Osteocyte (in vitro differentiated cells): Measurements from ENCODE around the gene RAMP1. TPM values are rescaled to one million over a fixed set of nuclear protein-coding genes. Genes with fewer than 3 reads are reported as not detected.

Source experiments
- DNase-seq: peaks from one replicate; pipeline ENCODE4 v3.0.0; 2021; ENCODE audit warnings: mixed read lengths; ENCODE audit not compliant: unreplicated experiment; ENCODE audit errors: extremely low spot score
- H3K27ac Mint-ChIP-seq: one replicate; pipeline ENCODE4 v1.8.0; 2021; ENCODE audit warnings: mild to moderate bottlenecking, mixed read lengths; ENCODE audit not compliant: unreplicated experiment
- H3K27me3 Mint-ChIP-seq: one replicate; pipeline ENCODE4 v1.8.0; 2021; ENCODE audit warnings: mixed read lengths; ENCODE audit not compliant: unreplicated experiment
- H3K36me3 Mint-ChIP-seq: one replicate; pipeline ENCODE4 v1.8.0; 2021; ENCODE audit warnings: mixed read lengths; ENCODE audit not compliant: unreplicated experiment
- H3K4me1 Mint-ChIP-seq: one replicate; pipeline ENCODE4 v1.8.0; 2021; ENCODE audit warnings: mixed read lengths; ENCODE audit not compliant: unreplicated experiment
- H3K4me3 Mint-ChIP-seq: one replicate; pipeline ENCODE4 v1.8.0; 2021; ENCODE audit warnings: mild to moderate bottlenecking, moderate library complexity, mixed read lengths; ENCODE audit not compliant: unreplicated experiment
- H3K9me3 Mint-ChIP-seq: one replicate; pipeline ENCODE4 v1.8.0; 2021; ENCODE audit warnings: mixed read lengths; ENCODE audit not compliant: unreplicated experiment
- CTCF ChIP-seq: fragments of 200-600 bp; sonication (generic); IDR thresholded peaks from 2 replicates; pipeline ENCODE4 v1.5.0; 2021; ENCODE audit warnings: antibody characterized with exemption, mild to moderate bottlenecking, moderate library complexity
- total RNA-seq: library from RNA; stranded (reverse); gene quantifications from 2 replicates; pipeline ENCODE4 v1.2.1, GENCODE V29; 2021

The RAMP1 gene
- total RNA-seq, 1 donor from 2014 or later: 93.4 TPM

GRCh38 chr2:237917696-237918374, 58.4 kb downstream of the RAMP1 start:
- Mint-ChIP-seq H3K36me3 (peaks cover 4% of the 10 kb centered on the region), H3K27me3 (no peaks in the 10 kb centered on the region)

GRCh38 chr2:237919593-237919992, 60.2 kb downstream of the RAMP1 start:
- Mint-ChIP-seq H3K27me3 (no peaks in the 10 kb centered on the region), H3K4me3 (no peak overlapping the region), H3K4me1 (peaks cover 35% of the 10 kb centered on the region), H3K9me3 (no peaks in the 10 kb centered on the region), H3K27ac (no peak overlapping the region), H3K36me3 (peaks cover 4% of the 10 kb centered on the region)
- no peak for TF ChIP-seq CTCF
- no peak for DNase-seq

More at GRCh38 chr2:237917696-237918374, 58.4 kb downstream of the RAMP1 start:
- Mint-ChIP-seq H3K4me1 (peaks cover 21% of the 10 kb centered on the region), H3K9me3 (no peaks in the 10 kb centered on the region), H3K27ac (peak overlapping the region; percentile 34), H3K4me3 (no peak overlapping the region)
- TF ChIP-seq CTCF: no peak
- DNase-seq: no peak

- no peak for DNase-seq
- peaks cover 37% of the 10 kb centered on the region for H3K4me1 Mint-ChIP-seq
- no peak for TF ChIP-seq CTCF
These were observed 61.2 kb downstream of the RAMP1 start for GRCh38 chr2:237920673-237921072.

GRCh38 chr2:237921967-237922492, 62.6 kb downstream of the RAMP1 start:
- no peak for DNase-seq
- Mint-ChIP-seq H3K27ac (peak overlapping the region; percentile 57), H3K9me3 (no peaks in the 10 kb centered on the region), H3K27me3 (no peaks in the 10 kb centered on the region), H3K4me1 (peaks cover 29% of the 10 kb centered on the region), H3K36me3 (no peaks in the 10 kb centered on the region), H3K4me3 (no peak overlapping the region)
- no peak for TF ChIP-seq CTCF

More at GRCh38 chr2:237920673-237921072, 61.2 kb downstream of the RAMP1 start:
- Mint-ChIP-seq H3K27me3 (no peaks in the 10 kb centered on the region), H3K27ac (no peak overlapping the region), H3K36me3 (peaks cover 3% of the 10 kb centered on the region), H3K4me3 (no peak overlapping the region), H3K9me3 (no peaks in the 10 kb centered on the region)

- no peaks in the 10 kb centered on the region for H3K27me3 Mint-ChIP-seq
- H3K4me1 Mint-ChIP-seq: peaks cover 27% of the 10 kb centered on the region
- no peak overlapping the region for H3K4me3 Mint-ChIP-seq
- no peaks in the 10 kb centered on the region for H3K9me3 Mint-ChIP-seq
- H3K27ac Mint-ChIP-seq: peak overlapping the region; percentile 57
- no peaks in the 10 kb centered on the region for H3K36me3 Mint-ChIP-seq
- no peak for DNase-seq
- no peak for TF ChIP-seq CTCF
These were observed 63.4 kb downstream of the RAMP1 start for GRCh38 chr2:237922641-237923361.
